Measurements from ENCODE around the gene RTL5.

Gene RTL5

GRCh38 chrX:72107841-72108595, 23.7 kb downstream of the RTL5 start:
- DNase-seq = no peak

- no peak for DNase-seq
Observed at GRCh38 chrX:72107320-72107719, 24.4 kb downstream of the RTL5 start.

GRCh38 chrX:72105436-72105835, 26.3 kb downstream of the RTL5 start:
- peak; percentile 33 to 88 (median 56) for DNase-seq

GRCh38 chrX:72102760-72103159, 29.0 kb downstream of the RTL5 start:
- no peak for DNase-seq

GRCh38 chrX:72102126-72102525, 29.6 kb downstream of the RTL5 start:
- no peak for DNase-seq

GRCh38 chrX:72101597-72102037, 30.1 kb downstream of the RTL5 start:
- DNase-seq = no peak

- peak; percentile 45 to 90 (median 65) for DNase-seq
Observed at GRCh38 chrX:72100824-72101351, 30.8 kb downstream of the RTL5 start.

GRCh38 chrX:72100051-72100755, 31.5 kb downstream of the RTL5 start:
- DNase-seq = peak in 1 of 5 donors; percentile 10

GRCh38 chrX:72097098-72097497, 34.6 kb downstream of the RTL5 start:
- DNase-seq = no peak

GRCh38 chrX:72095370-72095769, 36.3 kb downstream of the RTL5 start:
- DNase-seq = no peak

GRCh38 chrX:72094894-72095293, 36.8 kb downstream of the RTL5 start:
- DNase-seq = peak; percentile 47 to 67 (median 65)

GRCh38 chrX:72089254-72089653, 42.5 kb downstream of the RTL5 start:
- no peak for DNase-seq

GRCh38 chrX:72088761-72089160, 43.0 kb downstream of the RTL5 start:
- DNase-seq = no peak

- no peak for DNase-seq
Observed at GRCh38 chrX:72086995-72087394, 44.7 kb downstream of the RTL5 start.

GRCh38 chrX:72084114-72084513, 47.6 kb downstream of the RTL5 start:
- no peak for DNase-seq

- no peak for DNase-seq
Observed at GRCh38 chrX:72083291-72083690, 48.4 kb downstream of the RTL5 start.

- no peak for DNase-seq
Observed at GRCh38 chrX:72081605-72082320, 50.0 kb downstream of the RTL5 start.

- no peak for DNase-seq
Observed at GRCh38 chrX:72080800-72081199, 50.9 kb downstream of the RTL5 start.

- DNase-seq = no peak
Observed at GRCh38 chrX:72080150-72080549, 51.6 kb downstream of the RTL5 start.

GRCh38 chrX:72079607-72080006, 52.1 kb downstream of the RTL5 start:
- DNase-seq = no peak

- no peak for DNase-seq
Observed at GRCh38 chrX:72078411-72078810, 53.3 kb downstream of the RTL5 start.
